ENCODE data around the gene ZNF558.

The ZNF558 gene

GRCh38 chr19:8832132-8833021 lies at the start of gene ZNF558, which contains the start of gene MBD3L1:
ZNF558 (minus strand) TSS chr19:8832304; CDS start chr19:8822659, 9,645 bp downstream.
MBD3L1 (plus strand) TSS chr19:8832377; CDS start chr19:8842679, 10,302 bp downstream.
- DNase-seq (ENCODE audit: low spot score): peak; percentile 99

GRCh38 chr19:8881512-8881911 lies 49.4 kb upstream of the ZNF558 start:
- DNase-seq (ENCODE audit: low spot score): no peak

- no peak for DNase-seq (ENCODE audit: low spot score)
Observed at GRCh38 chr19:8880868-8881488, 48.9 kb upstream of the ZNF558 start.

DNA sequence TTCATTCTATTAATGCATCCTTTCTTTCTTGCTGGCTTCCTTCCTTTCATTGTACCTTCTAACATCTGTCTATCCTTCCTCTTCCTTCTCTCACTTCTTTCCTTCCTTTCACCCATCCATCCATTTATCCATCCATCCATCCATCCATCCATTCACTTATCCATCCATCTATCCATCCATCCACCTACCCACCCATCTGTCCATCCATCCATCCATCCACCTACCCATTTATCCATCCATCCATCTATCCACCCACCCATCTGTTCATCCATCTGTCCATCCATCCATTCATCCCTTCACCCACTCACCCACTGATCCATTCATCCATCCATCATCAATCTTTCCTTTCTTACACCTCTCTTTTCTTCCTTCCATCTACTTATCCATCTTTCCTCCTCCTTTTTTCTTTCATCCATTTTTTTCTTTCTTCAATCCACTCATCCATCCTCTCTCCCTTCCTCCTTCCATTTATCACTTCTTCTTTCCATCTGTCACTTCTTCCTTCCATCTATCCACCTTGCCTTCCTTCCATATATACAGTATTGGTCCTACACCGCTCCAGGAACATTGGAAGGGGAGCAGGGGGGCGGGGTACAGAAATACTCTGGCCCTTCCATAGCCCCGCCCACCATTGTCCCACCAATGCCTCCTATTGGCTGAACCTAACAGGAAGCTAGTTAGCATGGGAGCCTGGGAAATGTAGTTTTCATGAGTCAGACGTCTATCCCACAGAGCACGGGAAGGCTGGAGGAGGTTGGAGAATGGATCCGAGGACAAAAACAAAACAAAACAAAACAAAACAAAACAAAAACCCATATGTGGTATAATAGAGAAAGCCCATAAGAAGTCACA lies 46.0 kb upstream of the ZNF558 start:
- no peak for DNase-seq (ENCODE audit: low spot score)

- DNase-seq (ENCODE audit: low spot score): no peak
Observed at GRCh38 chr19:8866344-8866743, 34.2 kb upstream of the ZNF558 start.

DNA sequence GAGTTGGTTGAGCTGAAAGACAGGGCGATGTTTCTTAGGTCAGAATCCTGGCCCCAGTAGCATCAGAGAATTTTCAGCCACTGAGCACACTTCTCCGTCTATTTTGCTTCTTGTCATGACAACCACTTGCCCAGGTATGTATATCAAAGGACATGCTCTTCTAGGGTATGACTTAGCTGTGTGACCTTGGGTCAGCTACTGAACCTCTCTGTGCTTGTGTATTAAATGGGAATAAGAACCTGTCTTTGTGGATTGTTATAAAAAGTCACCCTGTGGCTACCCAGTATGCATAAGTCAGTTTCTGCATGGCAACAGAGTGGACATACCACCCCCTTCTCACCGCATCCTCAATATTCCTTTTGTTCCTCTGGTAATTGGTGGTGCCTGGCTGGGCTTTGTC lies 26.2 kb upstream of the ZNF558 start:
- no peak for DNase-seq (ENCODE audit: low spot score)

- no peak for DNase-seq (ENCODE audit: low spot score)
Observed at GRCh38 chr19:8850488-8850887, 18.4 kb upstream of the ZNF558 start.

- no peak for DNase-seq (ENCODE audit: low spot score)
Observed at GRCh38 chr19:8849232-8849631, 17.1 kb upstream of the ZNF558 start.

GRCh38 chr19:8846819-8847218 lies 14.7 kb upstream of the ZNF558 start:
- no peak for DNase-seq (ENCODE audit: low spot score)

- DNase-seq (ENCODE audit: low spot score): no peak
Observed at GRCh38 chr19:8840708-8841107, 8.6 kb upstream of the ZNF558 start.

GRCh38 chr19:8835877-8836276 lies 3.8 kb upstream of the ZNF558 start:
- no peak for DNase-seq (ENCODE audit: low spot score)

GRCh38 chr19:8835446-8835845 lies 3.3 kb upstream of the ZNF558 start:
- DNase-seq (ENCODE audit: low spot score): no peak

- no peak for DNase-seq (ENCODE audit: low spot score)
Observed at GRCh38 chr19:8831832-8832131, 322 bp downstream of the ZNF558 start.

GRCh38 chr19:8831373-8831772 lies 731 bp downstream of the ZNF558 start:
- no peak for DNase-seq (ENCODE audit: low spot score)

DNA sequence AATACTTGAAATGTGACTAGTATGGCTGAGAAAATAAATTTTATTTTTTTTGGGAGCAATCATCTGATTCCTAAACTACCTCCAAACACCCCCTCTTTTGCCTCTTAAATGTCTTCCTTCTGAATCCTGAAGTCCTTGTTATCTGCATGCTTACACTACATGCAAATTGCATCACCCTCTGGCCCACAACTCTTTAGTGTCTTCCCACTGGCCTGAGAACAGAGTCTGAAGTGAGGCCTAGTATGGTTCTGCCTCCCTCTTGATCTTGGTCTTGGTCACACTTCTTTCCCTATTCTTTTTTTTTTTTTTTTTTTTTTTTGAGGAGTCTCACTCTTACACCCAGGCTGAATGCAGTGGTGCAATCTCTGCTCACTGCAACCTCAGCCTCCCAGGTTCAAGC lies 4.8 kb downstream of the ZNF558 start:
- no peak for DNase-seq (ENCODE audit: low spot score)

- no peak for DNase-seq (ENCODE audit: low spot score)
Observed at GRCh38 chr19:8826371-8826770, 5.7 kb downstream of the ZNF558 start.

DNA sequence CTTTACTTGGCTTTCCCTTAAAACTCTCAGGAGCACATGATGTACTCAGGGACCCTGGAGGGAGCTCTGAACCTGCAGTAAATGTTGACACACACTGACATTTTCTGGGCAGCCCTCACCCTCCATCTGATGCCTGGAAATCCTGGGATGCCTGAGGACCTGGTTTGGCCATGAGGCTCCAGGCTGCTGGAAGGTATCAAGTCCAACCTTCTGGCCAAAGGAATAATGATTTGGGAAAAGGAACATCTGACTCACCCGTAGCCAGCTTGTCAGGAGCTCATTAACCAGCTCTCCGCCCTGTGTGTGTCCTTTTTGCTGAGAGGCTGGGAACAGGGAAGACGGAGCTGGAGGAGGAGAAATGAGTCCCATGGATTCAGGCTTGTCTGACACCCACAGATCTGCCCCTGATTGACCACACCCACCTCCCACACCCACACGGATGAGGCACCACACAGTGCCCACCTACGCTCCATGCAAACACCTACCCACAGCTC lies 10.3 kb downstream of the ZNF558 start:
- no peak for DNase-seq (ENCODE audit: low spot score)

- DNase-seq (ENCODE audit: low spot score): no peak
Observed at GRCh38 chr19:8820234-8820633, 11.9 kb downstream of the ZNF558 start.

GRCh38 chr19:8815780-8816179 lies 16.3 kb downstream of the ZNF558 start:
- DNase-seq (ENCODE audit: low spot score): no peak

DNA sequence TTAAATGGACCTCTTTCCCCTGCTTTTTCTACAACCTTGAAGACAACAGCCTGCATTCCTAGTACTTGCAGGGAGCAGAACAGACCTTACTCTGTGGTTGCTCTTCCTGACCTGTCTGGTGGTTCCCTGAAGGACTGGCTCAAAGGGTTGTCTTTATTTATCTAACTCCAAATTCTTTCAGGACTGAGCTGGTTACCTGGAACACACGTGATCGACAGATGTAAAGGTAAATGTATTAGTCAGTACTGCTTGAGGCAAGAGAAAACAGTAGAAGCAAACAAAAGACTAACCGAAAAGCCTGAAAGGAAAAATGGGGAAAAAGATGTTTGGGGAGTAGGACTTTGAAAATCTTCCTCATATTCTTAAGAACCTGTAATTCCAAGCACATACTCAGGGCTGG lies 17.9 kb downstream of the ZNF558 start:
- no peak for DNase-seq (ENCODE audit: low spot score)

DNA sequence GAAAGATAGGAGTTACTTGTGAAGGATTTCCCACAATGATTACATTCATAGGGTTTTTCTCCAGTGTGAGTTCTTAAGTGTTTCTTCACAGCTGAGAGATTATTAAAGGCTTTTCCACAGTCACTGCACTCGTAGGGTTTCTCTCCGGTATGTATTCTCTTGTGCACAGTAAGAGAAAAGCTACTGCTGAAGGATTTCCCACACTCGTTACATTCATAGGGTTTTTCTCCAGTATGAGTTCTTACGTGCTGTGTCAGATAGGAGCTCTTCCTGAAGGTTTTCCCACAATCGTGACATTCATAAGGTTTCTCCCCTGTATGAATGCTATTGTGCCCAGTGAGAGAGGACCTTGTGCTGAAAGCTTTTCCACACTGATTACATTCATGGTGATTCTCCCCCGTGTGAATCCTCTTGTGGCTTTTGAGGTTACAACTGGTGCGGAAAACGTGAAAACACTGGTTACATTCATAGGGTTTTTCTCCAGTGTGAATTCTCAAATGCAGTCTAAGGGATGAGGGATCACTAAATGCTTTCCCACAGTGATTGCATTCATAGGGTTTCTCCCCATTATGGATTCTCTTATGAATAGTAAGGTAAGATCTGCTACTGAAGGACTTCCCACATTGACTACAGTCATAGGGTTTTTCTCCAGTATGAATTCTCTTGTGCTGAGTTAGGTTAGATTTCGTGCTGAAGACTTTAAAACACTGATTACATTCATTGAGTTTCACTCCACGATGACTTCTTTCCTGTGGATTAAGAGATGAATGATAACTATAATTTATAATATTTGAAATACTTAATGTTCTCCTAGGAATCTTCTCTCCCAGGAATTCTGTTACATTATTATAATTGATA lies 20.6 kb downstream of the ZNF558 start:
- DNase-seq (ENCODE audit: low spot score): no peak

GRCh38 chr19:8806661-8807060 lies 25.4 kb downstream of the ZNF558 start:
- DNase-seq (ENCODE audit: low spot score): no peak
